GM12872 (cell line): ENCODE data around the gene LAIR1.

ENCODE experiments used
- TF ChIP-seq, protein P1 (sequence below): IDR thresholded peaks from 3 replicates; pipeline ENCODE4 v1.5.1; 2011; ENCODE audit warnings: low read depth, mild to moderate bottlenecking, low read length, moderate library complexity; ENCODE audit not compliant: insufficient read depth

Gene LAIR1

GRCh38 chr19:54389553-54389952 is 24.8 kb upstream of the LAIR1 start:
- TF ChIP-seq, protein P1, sequence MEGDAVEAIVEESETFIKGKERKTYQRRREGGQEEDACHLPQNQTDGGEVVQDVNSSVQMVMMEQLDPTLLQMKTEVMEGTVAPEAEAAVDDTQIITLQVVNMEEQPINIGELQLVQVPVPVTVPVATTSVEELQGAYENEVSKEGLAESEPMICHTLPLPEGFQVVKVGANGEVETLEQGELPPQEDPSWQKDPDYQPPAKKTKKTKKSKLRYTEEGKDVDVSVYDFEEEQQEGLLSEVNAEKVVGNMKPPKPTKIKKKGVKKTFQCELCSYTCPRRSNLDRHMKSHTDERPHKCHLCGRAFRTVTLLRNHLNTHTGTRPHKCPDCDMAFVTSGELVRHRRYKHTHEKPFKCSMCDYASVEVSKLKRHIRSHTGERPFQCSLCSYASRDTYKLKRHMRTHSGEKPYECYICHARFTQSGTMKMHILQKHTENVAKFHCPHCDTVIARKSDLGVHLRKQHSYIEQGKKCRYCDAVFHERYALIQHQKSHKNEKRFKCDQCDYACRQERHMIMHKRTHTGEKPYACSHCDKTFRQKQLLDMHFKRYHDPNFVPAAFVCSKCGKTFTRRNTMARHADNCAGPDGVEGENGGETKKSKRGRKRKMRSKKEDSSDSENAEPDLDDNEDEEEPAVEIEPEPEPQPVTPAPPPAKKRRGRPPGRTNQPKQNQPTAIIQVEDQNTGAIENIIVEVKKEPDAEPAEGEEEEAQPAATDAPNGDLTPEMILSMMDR, result no peak

GRCh38 chr19:54388802-54389139 is 24.0 kb upstream of the LAIR1 start:
- TF ChIP-seq, protein P1, result no peak

DNA sequence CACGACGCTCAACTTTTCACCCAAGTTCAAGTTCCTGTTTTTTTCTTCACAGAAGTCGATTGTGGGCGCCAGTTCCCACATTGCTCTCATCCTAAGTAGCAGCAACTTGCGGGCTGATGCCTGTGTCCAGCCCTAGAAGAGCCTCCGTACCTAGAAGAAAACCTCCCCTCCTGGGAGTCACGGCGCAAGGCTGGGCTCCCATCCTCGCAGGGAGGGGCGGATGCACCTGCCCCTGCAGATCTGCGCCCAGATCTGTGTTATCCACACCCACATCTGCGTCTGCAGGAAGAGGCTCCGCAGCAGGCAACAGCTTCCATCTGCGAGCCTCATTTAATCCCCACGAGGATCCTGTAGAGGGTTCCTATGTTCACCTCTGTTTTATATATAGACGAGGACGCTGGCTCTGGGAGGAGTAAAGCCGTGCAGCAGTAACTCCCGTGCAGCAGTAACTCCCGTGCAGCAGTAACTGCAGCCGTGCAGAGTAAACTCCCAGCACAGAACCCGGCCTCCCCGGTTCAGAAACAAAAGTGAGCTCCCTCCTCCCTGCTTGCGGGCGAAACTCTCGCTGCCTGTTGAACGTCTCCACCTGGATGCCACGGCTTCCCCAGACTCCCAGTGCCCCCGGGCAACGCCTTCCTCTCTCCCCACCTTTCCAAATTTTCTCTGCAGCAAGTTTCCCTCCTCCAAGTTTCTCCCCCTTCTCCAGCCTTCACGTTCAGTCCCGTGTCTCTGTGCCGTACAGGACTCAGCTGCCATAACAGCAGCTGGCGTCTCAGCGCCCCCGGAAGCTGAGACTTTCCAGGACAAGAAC is 23.5 kb upstream of the LAIR1 start:
- TF ChIP-seq, protein P1, result no peak

DNA sequence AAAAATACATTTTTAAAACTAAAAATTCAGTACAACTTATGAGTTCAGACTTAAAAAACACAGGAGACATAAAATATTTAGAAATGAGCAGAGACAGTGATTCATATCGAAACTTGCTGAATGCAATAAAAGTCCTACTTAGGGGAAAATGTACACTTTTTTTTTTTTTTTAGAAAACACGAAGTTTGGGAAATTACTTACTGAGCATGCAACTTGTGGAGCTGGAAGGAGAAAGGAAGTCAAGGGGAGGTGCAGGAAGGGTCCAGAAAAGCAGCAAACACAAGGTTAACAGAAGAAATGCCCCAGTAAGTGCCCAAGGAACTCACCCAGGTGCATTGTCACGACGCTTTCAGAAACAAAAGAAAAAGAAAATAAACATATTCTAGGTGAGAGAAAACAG is 18.6 kb upstream of the LAIR1 start:
- TF ChIP-seq, protein P1, result no peak

DNA sequence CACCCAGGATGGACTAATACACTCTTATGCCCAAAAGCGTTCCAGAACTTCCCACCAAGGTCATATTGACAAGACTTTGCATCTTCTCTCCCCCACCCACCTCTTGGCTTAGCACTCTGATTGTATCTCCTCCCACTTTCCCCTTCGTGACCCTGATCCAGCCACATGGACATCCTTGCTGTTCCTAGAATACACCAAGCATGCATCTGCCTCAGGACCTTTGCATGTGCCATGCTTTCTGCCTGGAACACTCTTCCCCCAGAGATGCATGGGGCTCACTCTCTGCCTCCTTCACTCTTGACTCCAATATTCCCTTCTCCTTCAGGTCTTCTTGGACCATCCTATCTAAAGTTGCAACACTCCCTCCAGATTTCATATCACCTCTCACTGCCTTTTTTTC is 16.2 kb upstream of the LAIR1 start:
- TF ChIP-seq, protein P1, result no peak

GRCh38 chr19:54379187-54379678 is 14.5 kb upstream of the LAIR1 start:
- TF ChIP-seq, protein P1, result no peak

DNA sequence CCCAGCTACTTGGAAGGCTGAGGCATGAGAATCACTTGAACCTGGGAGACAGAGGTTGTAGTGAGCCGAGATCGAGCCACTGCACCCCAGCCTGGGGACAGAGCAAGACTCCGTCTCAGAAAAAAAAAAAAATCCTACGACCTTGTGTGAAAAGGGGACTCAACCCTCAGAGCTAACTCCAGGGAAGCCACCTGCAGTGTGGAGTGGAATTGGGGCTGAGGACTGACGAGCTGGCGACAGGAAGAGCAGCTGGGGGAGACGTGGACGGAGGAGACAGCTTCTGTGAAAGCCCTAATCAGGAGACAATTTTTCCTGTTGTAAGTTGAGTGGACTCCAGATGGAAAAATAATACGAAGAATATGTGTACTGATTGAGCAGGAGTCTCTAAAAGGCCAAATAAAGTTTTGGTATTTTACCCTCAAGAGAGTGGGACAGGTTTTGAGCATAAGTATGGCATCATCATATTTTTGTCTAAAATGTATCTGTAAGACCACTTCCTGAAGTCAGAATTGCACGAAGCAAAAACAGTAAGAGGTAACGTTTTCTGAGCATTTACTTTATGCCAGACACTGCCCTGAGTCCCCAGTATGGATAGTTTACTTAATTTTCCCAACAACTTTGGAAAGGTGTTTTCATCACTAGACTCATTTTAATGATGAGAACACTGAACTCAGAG is 12.0 kb upstream of the LAIR1 start:
- TF ChIP-seq, protein P1, result no peak
